ENCODE measurements around the gene LSM11.

Gene LSM11

GRCh38 chr5:157732596-157733262 lies 10.8 kb upstream of the LSM11 start:
- DNase-seq (ENCODE audit: low read depth in 4 of 4, low spot score in 1 of 4) = no peak

- no peak for DNase-seq (ENCODE audit: low read depth in 4 of 4, low spot score in 1 of 4)
These were observed 9.1 kb upstream of the LSM11 start for GRCh38 chr5:157734436-157734835.

GRCh38 chr5:157735991-157736390 lies 7.5 kb upstream of the LSM11 start:
- DNase-seq (ENCODE audit: low read depth in 4 of 4, low spot score in 1 of 4) = no peak

- DNase-seq (ENCODE audit: low read depth in 4 of 4, low spot score in 1 of 4) = no peak
These were observed 3.9 kb upstream of the LSM11 start for GRCh38 chr5:157739388-157740228.

- no peak for DNase-seq (ENCODE audit: low read depth in 4 of 4, low spot score in 1 of 4)
These were observed 3.3 kb upstream of the LSM11 start for GRCh38 chr5:157740229-157740610.

- DNase-seq (ENCODE audit: low read depth in 4 of 4, low spot score in 1 of 4) = no peak
These were observed 2.4 kb upstream of the LSM11 start for GRCh38 chr5:157741131-157741530.

- peak in 1 of 4 experiments; percentile 20 for DNase-seq (ENCODE audit: low read depth in 4 of 4, low spot score in 1 of 4)
These were observed 819 bp downstream of the LSM11 start for GRCh38 chr5:157744051-157745011.

GRCh38 chr5:157745041-157745456 lies 1.5 kb downstream of the LSM11 start:
- no peak for DNase-seq (ENCODE audit: low read depth in 4 of 4, low spot score in 1 of 4)

GRCh38 chr5:157747173-157747740 lies 3.7 kb downstream of the LSM11 start:
- DNase-seq (ENCODE audit: low read depth in 4 of 4, low spot score in 1 of 4) = no peak

GRCh38 chr5:157747766-157748700 lies 4.5 kb downstream of the LSM11 start:
- DNase-seq (ENCODE audit: low read depth in 4 of 4, low spot score in 1 of 4) = no peak

- no peak for DNase-seq (ENCODE audit: low read depth in 4 of 4, low spot score in 1 of 4)
These were observed 5.4 kb downstream of the LSM11 start for GRCh38 chr5:157748760-157749461.

- DNase-seq (ENCODE audit: low read depth in 4 of 4, low spot score in 1 of 4) = no peak
These were observed 5.9 kb downstream of the LSM11 start for GRCh38 chr5:157749462-157749799.

- DNase-seq (ENCODE audit: low read depth in 4 of 4, low spot score in 1 of 4) = no peak
These were observed 6.8 kb downstream of the LSM11 start for GRCh38 chr5:157750320-157750719.

GRCh38 chr5:157756122-157756521 lies 12.6 kb downstream of the LSM11 start:
- no peak for DNase-seq (ENCODE audit: low read depth in 4 of 4, low spot score in 1 of 4)

- no peak for DNase-seq (ENCODE audit: low read depth in 4 of 4, low spot score in 1 of 4)
These were observed 15.2 kb downstream of the LSM11 start for GRCh38 chr5:157758706-157759105.

- DNase-seq (ENCODE audit: low read depth in 4 of 4, low spot score in 1 of 4) = no peak
These were observed 18.4 kb downstream of the LSM11 start for GRCh38 chr5:157761690-157762621.

- no peak for DNase-seq (ENCODE audit: low read depth in 4 of 4, low spot score in 1 of 4)
These were observed 21.0 kb downstream of the LSM11 start for GRCh38 chr5:157764531-157764930.

- DNase-seq (ENCODE audit: low read depth in 4 of 4, low spot score in 1 of 4) = no peak
These were observed 22.9 kb downstream of the LSM11 start for GRCh38 chr5:157766442-157766841.

All from stimulated activated CD4-positive, alpha-beta T cell treated with anti-CD3 and anti-CD28 coated beads, Interleukin-1b, Interleukin-23, amount 100 ng/mL, for 24 hours (primary cell).